H9 (cell line): ENCODE data around the gene RPL7L1. TPM values are rescaled to one million over a fixed set of nuclear protein-coding genes. Genes with fewer than 3 reads are reported as not detected.

Experiments used
- DNase-seq: peaks from one replicate; pipeline ENCODE4 v3.0.0-alpha.2; 2017
- H2AFZ ChIP-seq: one replicate; pipeline ENCODE4 v1.6.1; 2013; ENCODE audit warnings: mild to moderate bottlenecking, low read length, control low read depth, moderate library complexity
- H2AK5ac ChIP-seq: 2 replicates; pipeline ENCODE4 v1.6.1; 2013; ENCODE audit warnings: low read length, control low read depth, mixed read lengths; ENCODE audit not compliant: insufficient read length
- H2BK120ac ChIP-seq: one replicate; pipeline ENCODE4 v1.6.1; 2013; ENCODE audit warnings: low read depth, mild to moderate bottlenecking, low read length, control low read depth, inconsistent platforms; ENCODE audit not compliant: poor library complexity, severe bottlenecking
- H2BK12ac ChIP-seq: 2 replicates; pipeline ENCODE4 v1.6.1; 2013; ENCODE audit warnings: low read length, control low read depth, mixed read lengths, low read depth; ENCODE audit not compliant: insufficient read length
- H2BK15ac ChIP-seq: 2 replicates; pipeline ENCODE4 v1.6.1; 2013; ENCODE audit warnings: low read depth, low read length, control low read depth
- H2BK20ac ChIP-seq: one replicate; pipeline ENCODE4 v1.6.1; 2013; ENCODE audit warnings: low read depth, mild to moderate bottlenecking, low read length, control low read depth, inconsistent platforms; ENCODE audit not compliant: poor library complexity, severe bottlenecking
- H2BK5ac ChIP-seq: 2 replicates; pipeline ENCODE4 v1.6.1; 2013; ENCODE audit warnings: low read length, control low read depth, mixed read lengths; ENCODE audit not compliant: insufficient read length
- H3K14ac ChIP-seq: 2 replicates; pipeline ENCODE4 v1.6.1; 2013; ENCODE audit warnings: low read length, control low read depth; ENCODE audit not compliant: insufficient read depth
- H3K18ac ChIP-seq: 2 replicates; pipeline ENCODE4 v1.6.1; 2013; ENCODE audit warnings: low read depth, mild to moderate bottlenecking, mixed read lengths, low read length, control low read depth; ENCODE audit not compliant: insufficient read length
- H3K23ac ChIP-seq: 2 replicates; pipeline ENCODE4 v1.6.1; 2013; ENCODE audit warnings: low read length, control low read depth, mixed read lengths, low read depth; ENCODE audit not compliant: insufficient read length
- H3K23me2 ChIP-seq: 2 replicates; pipeline ENCODE4 v1.6.1; 2013; ENCODE audit warnings: low read depth, mild to moderate bottlenecking, mixed read lengths, low read length, control low read depth; ENCODE audit not compliant: insufficient read length, poor library complexity, severe bottlenecking
- H3K27ac ChIP-seq: 2 replicates; pipeline ENCODE4 v1.5.1; 2013; ENCODE audit warnings: low read length, control low read depth, mixed read lengths, low read depth; ENCODE audit not compliant: insufficient read length
- H3K27me3 ChIP-seq: 2 replicates; pipeline ENCODE4 v1.6.1; 2013; ENCODE audit warnings: low read length, control low read depth, inconsistent platforms; ENCODE audit not compliant: insufficient read depth
- H3K4ac ChIP-seq: 2 replicates; pipeline ENCODE4 v1.6.1; 2013; ENCODE audit warnings: low read depth, mild to moderate bottlenecking, control low read depth, inconsistent platforms, low read length, moderate library complexity
- H3K4me1 ChIP-seq: 2 replicates; pipeline ENCODE4 v1.6.1; 2013; ENCODE audit warnings: low read length, control low read depth, inconsistent platforms; ENCODE audit not compliant: insufficient read depth
- H3K4me2 ChIP-seq: 2 replicates; pipeline ENCODE4 v1.6.1; 2013; ENCODE audit warnings: low read length, control low read depth, mixed read lengths; ENCODE audit not compliant: insufficient read length, insufficient read depth
- H3K56ac ChIP-seq: 2 replicates; pipeline ENCODE4 v1.6.1; 2013; ENCODE audit warnings: low read depth, mild to moderate bottlenecking, mixed read lengths, low read length, control low read depth; ENCODE audit not compliant: insufficient read length
- H3K79me1 ChIP-seq: 2 replicates; pipeline ENCODE4 v1.6.1; 2013; ENCODE audit warnings: low read depth, mild to moderate bottlenecking, moderate library complexity, low read length, control low read depth, inconsistent platforms; ENCODE audit not compliant: insufficient read depth, poor library complexity, severe bottlenecking
- H3K79me2 ChIP-seq: 2 replicates; pipeline ENCODE4 v1.6.1; 2013; ENCODE audit warnings: low read length, control low read depth, inconsistent platforms; ENCODE audit not compliant: insufficient read depth
- H3K9ac ChIP-seq: 2 replicates; pipeline ENCODE4 v1.6.1; 2013; ENCODE audit warnings: low read length, control low read depth, mixed read lengths; ENCODE audit not compliant: insufficient read length; ENCODE audit errors: extremely low read depth
- H3K9me3 ChIP-seq: one replicate; pipeline ENCODE4 v1.6.1; 2013; ENCODE audit warnings: low read depth, low read length, inconsistent platforms; ENCODE audit not compliant: control insufficient read depth
- H3T11ph ChIP-seq: one replicate; pipeline ENCODE4 v1.6.1; 2013; ENCODE audit warnings: mild to moderate bottlenecking, low read length, control low read depth, inconsistent platforms
- H4K20me1 ChIP-seq: one replicate; pipeline ENCODE4 v1.6.1; 2013; ENCODE audit not compliant: control insufficient read depth, insufficient read length, insufficient read depth
- H4K5ac ChIP-seq: 2 replicates; pipeline ENCODE4 v1.6.1; 2013; ENCODE audit warnings: low read depth, mild to moderate bottlenecking, mixed read lengths, low read length, control low read depth; ENCODE audit not compliant: insufficient read length
- H4K8ac ChIP-seq: replicated peaks from 2 replicates; pipeline ENCODE4 v1.6.1; 2013; ENCODE audit warnings: low read length, control low read depth, mixed read lengths, low read depth; ENCODE audit not compliant: insufficient read length
- H4K91ac ChIP-seq: 2 replicates; pipeline ENCODE4 v1.6.1; 2013; ENCODE audit warnings: low read depth, mild to moderate bottlenecking, moderate library complexity, mixed read lengths, low read length, control low read depth; ENCODE audit not compliant: insufficient read length
- H3K27ac Mint-ChIP-seq, 3 experiments: 2 replicates in 2 of 3; 3 replicates in 1 of 3; pipeline ENCODE4 v1.8.0; 2020 to 2021; ENCODE audit warnings: mixed read lengths in 3 of 3, mild to moderate bottlenecking in 1 of 3, moderate library complexity in 1 of 3
- H3K27me3 Mint-ChIP-seq: 2 replicates; pipeline ENCODE4 v1.8.0; 2021; ENCODE audit warnings: low read depth, mild to moderate bottlenecking, moderate library complexity, mixed read lengths
- H3K36me3 Mint-ChIP-seq, 3 experiments: 2 replicates in 2 of 3; 3 replicates in 1 of 3; pipeline ENCODE4 v1.8.0; 2020 to 2021; ENCODE audit warnings: low read depth in 3 of 3, mixed read lengths in 3 of 3; ENCODE audit not compliant: insufficient read depth in 1 of 3
- H3K4me1 Mint-ChIP-seq, 2 experiments: 2 replicates each; pipeline ENCODE4 v1.8.0; 2020; ENCODE audit warnings: mixed read lengths in 2 of 2
- H3K4me3 Mint-ChIP-seq, 2 experiments: 2 replicates in 1 of 2; 3 replicates in 1 of 2; pipeline ENCODE4 v1.8.0; 2020 to 2021; ENCODE audit warnings: mild to moderate bottlenecking in 2 of 2, mixed read lengths in 2 of 2, moderate library complexity in 1 of 2
- H3K9me3 Mint-ChIP-seq, 2 experiments: 2 replicates in 1 of 2; 3 replicates in 1 of 2; pipeline ENCODE4 v1.8.0; 2020; ENCODE audit warnings: mild to moderate bottlenecking in 2 of 2, mixed read lengths in 2 of 2, moderate library complexity in 1 of 2
- WGBS: extraction: QIAGEN DNeasy Blood & Tissue Kit; methylation state at CpG from one replicate; pipeline ENCODE4 v1.1.7; 2013; ENCODE audit warnings: missing lambda C conversion rate, low lambda C conversion rate, mixed read lengths; ENCODE audit not compliant: insufficient read length; ENCODE audit errors: extremely low coverage; 5-methylcytosine and 5-hydroxymethylcytosine counted together
- total RNA-seq: library from RNA; stranded (reverse); gene quantifications from 2 replicates; pipeline ENCODE4 v1.2.1, GENCODE V29; 2021
- TF ChIP-seq, protein P1 (sequence below): fragments of 200-600 bp; sonication (generic); conservative IDR thresholded peaks from 3 replicates; pipeline ENCODE4 v1.8.0; 2021; ENCODE audit warnings: antibody characterized with exemption, mild to moderate bottlenecking

The RPL7L1 gene
- total RNA-seq, 1 experiment from 2014 or later: 130 TPM

GRCh38 chr6:42938428-42938796 is 59.0 kb downstream of the RPL7L1 start:
- Histone ChIP-seq H2BK20ac (no peak overlapping the region), H3K4ac (no peak overlapping the region), H4K5ac (no peak overlapping the region), H3K9me3 (no peaks in the 10 kb centered on the region), H3K56ac (no peak overlapping the region), H3K18ac (no peak overlapping the region), H4K8ac (no peak overlapping the region), H3K79me1 (no peaks in the 10 kb centered on the region), H3K4me1 (no peaks in the 10 kb centered on the region), H2AK5ac (no peak overlapping the region), H2AFZ (no peak overlapping the region), H3K79me2 (peaks cover 2% of the 10 kb centered on the region; the same call in 1 of the 2 replicates), H2BK120ac (no peak overlapping the region), H4K91ac (no peak overlapping the region), H3K27ac (no peak overlapping the region), H3K23ac (no peak overlapping the region), H2BK12ac (no peak overlapping the region), H3K9ac (no peak overlapping the region), H2BK15ac (no peak overlapping the region), H3K27me3 (no peaks in the 10 kb centered on the region), H3K14ac (no peak overlapping the region; the same call in 1 of the 2 replicates), H3T11ph (no peak overlapping the region), H3K4me2 (no peak overlapping the region), H4K20me1 (peaks cover 2% of the 10 kb centered on the region), H3K23me2 (no peaks in the 10 kb centered on the region), H2BK5ac (no peak overlapping the region)
- no peak for DNase-seq
- H3K36me3 Mint-ChIP-seq: peaks cover 34 to 76% (median 56%) of the 10 kb centered on the region in 3 experiments
- no peaks in the 10 kb centered on the region; a peak in 1 of 5 replicates for H3K9me3 Mint-ChIP-seq
- TF ChIP-seq, protein P1, sequence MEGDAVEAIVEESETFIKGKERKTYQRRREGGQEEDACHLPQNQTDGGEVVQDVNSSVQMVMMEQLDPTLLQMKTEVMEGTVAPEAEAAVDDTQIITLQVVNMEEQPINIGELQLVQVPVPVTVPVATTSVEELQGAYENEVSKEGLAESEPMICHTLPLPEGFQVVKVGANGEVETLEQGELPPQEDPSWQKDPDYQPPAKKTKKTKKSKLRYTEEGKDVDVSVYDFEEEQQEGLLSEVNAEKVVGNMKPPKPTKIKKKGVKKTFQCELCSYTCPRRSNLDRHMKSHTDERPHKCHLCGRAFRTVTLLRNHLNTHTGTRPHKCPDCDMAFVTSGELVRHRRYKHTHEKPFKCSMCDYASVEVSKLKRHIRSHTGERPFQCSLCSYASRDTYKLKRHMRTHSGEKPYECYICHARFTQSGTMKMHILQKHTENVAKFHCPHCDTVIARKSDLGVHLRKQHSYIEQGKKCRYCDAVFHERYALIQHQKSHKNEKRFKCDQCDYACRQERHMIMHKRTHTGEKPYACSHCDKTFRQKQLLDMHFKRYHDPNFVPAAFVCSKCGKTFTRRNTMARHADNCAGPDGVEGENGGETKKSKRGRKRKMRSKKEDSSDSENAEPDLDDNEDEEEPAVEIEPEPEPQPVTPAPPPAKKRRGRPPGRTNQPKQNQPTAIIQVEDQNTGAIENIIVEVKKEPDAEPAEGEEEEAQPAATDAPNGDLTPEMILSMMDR: no peak
- H3K27ac Mint-ChIP-seq: peak overlapping the region in 1 of 3 experiments; percentile 47; a peak in 1 of 7 replicates
- no peaks in the 10 kb centered on the region for H3K27me3 Mint-ChIP-seq
- H3K4me1 Mint-ChIP-seq: peaks cover 9 to 14% of the 10 kb centered on the region in 2 experiments
- no CpG with 5 or more reads among the region's 5 CpGs for WGBS
- H3K4me3 Mint-ChIP-seq: no peak overlapping the region
